Measurements from ENCODE around the gene PPFIA3.
A peak's percentile ranks its signal among the peaks of the same experiment; 100 is the strongest.
"Not testable (repeated sequence)": the region's sequence is repeated elsewhere in the genome, so short reads cannot be mapped to it uniquely, and the experiment has no call there.

PPFIA3 gene

DNA sequence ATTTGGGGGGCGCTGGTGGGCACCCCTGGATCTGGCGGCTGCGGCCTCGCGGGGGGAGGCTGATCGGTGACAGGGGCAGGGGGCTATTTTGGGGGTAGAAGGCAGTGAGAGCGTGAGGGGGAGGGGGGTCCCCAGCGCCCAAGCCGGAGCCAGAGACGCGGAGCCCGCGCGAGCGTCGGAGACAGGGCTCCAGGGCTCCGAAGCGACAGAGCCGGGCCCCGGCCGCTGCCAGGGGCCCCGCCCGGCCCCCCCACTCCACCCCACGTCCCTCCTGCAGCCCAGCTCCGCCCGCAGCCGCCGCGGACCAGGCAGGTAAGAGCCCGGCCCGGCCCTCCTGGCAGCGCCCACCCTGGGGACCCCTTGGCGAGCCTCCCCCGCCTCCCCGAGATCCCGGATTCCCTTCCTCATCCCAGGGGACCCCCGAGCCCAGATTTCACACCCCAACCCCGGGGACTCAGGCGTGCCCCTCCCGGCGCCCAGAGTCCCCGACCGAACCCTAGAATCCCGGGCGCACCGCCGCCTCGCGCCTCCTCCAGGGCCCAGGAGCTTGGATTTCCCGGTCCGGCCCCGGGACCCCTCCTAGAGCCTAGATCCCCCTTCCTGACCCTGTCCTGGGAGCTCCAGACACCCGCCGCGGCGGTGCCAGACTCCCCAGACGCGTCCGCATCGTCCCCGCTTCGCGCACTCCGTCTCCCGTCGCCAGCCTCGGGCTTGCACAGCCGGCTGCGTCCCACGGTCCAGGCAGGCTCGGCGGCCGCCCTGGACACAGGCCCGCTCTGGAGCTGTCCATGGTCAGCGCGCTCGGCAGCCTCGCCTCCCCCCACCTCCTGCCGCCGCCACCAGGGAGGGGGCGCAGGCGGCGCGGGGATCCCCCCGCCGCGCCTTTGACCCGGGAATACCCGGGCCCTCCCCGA, at the start of gene PPFIA3:
Gene PPFIA3, plus strand, starts transcription at position 134 of the 914 bp plus-strand sequence. CDS start 8,330 bp downstream, outside the sequence.
- peak; percentile 14 for DNase-seq (ENCODE audit: low spot score)
- FAIRE-seq = no peak

DNA sequence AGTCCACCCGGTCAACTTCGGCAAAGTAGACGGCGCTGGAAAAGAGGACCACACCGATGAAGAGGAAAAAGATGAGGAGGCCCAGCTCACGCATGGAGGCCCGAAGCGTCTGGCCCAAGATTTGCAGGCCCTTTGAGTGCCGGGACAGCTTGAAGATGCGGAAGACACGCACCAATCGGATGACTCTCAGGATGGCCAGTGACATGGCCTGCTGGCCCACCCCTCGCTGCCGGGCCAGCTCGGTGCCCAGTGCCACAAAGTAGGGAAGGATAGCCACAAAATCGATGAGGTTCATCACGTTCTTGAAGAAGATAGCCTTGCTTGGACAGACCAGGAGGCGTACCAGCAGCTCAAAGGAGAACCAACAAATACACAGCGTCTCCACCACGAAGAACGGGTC, 48.9 kb upstream of the PPFIA3 start:
- DNase-seq (ENCODE audit: low spot score) = no peak
- no peak for FAIRE-seq

DNA sequence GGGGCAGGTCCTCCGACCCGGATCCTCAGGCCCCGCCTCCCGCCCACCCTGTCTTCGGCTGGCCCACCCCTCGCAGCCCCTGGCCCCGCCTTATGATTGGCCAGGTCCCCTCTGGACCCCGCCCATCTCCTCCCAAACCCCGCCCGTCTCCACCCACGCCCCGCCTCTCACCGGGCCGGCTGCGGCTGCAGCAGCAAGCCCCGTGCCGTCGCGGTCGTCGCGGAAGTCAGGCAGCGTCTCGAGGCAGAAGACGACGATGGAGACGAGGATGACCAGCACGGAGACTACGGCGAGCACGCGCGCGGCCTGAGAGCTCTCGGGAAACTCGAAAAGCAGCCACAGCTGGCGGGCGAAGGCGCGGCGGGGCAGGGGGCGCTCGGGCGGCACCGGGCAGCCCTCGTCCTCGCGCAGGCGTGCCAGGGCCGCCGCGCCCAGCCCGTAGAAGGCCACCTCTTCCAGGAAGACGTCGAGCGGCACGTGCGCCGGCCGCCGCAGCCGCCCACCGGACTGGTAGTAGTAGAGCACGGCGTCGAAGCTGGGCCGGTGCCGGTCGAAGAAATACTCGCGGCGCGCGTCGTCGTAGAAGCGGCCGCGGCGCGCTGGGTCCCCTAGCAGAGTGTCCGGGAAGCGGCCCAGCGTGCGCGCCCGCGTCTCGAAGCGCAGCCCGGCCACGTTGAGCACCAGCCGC, 47.3 kb upstream of the PPFIA3 start:
- FAIRE-seq (no peak), DNase-seq (ENCODE audit: low spot score) (no peak)

DNA sequence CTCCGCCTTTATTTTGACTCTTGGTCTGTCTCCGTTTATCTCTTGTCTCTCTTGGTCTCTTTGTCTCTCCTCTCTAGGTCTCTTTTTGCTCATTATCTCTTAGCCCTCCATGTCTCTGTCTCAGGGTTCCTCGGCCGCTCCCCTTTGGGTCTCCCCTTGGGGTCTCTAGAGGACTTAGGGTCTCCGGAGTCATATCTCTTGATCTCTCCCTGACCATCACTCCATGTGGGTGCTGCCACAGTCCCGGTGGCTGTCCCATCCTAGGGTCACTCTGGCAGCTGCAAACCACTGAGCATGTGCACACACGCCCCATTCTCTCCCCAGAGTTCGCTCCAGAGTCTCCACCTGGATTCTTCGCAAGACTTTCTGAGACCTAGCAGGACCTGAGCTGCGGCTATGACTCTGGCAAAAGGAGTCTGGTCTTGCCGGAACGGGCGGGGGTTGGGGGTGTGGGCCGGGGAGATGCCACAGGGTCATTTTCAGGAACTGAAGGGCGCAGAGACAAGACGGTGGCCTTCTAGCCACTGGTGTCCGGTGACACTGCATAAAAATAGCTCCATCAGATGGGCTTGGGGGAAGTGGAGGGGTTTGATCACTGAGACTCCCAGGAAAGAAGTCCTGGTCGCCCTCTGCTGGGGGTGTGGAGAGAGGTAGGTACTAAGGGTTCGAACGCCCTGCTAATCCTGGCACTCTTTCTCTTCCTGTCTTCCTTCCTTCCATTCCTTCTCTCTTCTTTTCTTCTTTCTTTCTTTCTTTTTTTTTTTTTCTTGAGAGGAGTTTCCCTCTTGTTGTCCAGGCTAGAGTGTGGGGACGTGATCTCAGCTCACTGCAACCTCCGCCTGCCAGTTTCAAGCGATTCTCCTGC, 45.6 kb upstream of the PPFIA3 start:
- no peak for FAIRE-seq

DNA sequence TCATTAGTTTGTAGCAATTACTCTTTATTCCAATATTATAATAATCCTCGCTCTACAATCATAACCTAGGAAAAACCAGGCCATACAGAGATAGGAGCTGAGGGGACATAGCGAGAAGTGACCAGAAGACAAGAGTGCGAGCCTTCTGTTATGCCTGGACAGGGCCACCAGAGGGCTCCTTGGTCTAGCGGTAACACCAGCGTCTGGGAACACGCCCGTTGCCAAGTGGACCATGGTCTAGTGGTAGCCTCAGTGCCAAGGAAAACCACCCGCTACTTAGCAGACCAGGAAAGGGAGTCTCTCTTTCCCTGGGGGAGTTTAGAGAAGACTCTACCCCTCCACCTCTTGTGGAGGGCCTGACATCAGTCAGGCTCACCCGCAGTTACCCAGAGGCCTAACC, 44.5 kb upstream of the PPFIA3 start:
- peak; percentile 23 for DNase-seq (ENCODE audit: low spot score)
- not testable (repeated sequence) for FAIRE-seq

More for the DNA sequence above, 45.6 kb upstream of the PPFIA3 start:
- peak; percentile 21 for DNase-seq (ENCODE audit: low spot score)

DNA sequence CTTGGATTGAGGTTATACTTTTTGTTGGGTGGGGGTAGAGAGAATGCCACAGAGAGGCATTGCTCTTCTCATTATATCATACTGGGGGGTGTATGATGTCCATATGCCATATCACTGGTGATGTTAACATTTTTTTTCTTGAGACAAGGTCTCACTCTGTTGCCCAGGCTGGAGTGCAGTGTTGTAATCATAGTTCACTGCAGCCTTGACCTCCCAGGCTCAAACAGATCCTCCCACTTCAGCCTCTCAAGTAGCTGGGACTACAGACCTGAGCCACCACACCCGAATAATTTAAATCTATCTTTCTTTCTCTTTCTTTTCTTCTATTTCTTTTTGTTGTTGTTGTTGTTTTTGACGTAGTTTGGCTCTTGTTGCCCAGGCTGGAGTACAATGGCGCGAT, 39.0 kb upstream of the PPFIA3 start:
- DNase-seq (ENCODE audit: low spot score) (no peak), FAIRE-seq (no peak)

DNA sequence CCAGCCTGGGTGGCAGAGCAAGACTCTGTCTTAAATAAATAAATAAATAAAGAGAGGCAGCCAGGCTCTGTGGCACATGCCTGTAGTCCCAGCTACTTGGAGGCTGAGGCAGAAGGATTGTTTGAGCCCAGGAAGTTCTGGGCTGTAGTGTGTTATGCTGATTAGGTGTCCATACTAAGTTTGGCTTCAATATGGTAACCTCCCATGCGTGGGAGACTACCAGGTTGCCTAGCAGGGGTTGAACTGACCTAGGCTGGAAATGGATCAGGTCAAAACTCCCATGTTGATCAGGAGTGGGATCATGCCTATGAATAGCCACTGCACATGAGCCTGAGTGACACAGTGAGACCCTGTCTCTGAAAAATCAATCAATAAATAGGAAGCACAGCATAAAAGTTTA, 38.1 kb upstream of the PPFIA3 start:
- no peak for DNase-seq (ENCODE audit: low spot score)
- FAIRE-seq = no peak

DNA sequence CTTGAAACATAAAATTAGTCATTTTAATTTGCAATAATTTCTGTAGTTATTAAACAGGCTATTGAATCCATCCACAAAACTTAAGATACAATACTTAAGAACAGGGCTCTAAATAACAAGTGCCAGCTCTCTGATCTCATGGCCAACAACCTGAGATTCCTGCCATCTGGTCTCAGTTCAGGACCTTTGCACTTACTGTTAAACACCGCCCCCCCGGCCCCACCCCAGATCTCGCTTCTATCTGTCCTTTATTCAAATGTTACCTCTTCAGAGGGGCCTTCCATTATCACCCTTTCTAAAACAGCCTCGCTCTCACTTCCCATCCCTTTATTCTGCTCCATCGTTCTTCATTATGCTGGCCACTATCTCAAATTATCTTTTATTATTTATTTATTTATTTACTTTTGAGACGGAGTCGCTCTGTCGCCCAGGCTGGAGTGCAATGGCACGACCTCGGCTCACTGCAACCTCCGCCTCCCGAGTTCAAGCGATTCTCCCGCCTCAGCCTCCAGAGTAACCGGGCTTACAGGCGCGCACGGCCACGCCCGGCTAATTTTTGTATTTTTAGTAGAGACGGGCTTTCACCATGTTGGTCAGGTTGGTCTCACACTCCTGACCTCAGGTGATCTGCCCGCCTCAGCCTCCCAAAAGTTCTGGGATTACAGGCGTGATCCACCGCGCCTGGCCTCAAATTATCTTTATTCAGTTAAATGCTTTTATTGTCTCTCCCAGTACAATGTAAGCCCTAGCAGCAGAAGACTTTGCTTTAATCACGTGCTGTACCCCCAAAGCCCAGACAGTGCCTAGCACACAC, 34.9 kb upstream of the PPFIA3 start:
- no peak for FAIRE-seq
- DNase-seq (ENCODE audit: low spot score) = no peak

DNA sequence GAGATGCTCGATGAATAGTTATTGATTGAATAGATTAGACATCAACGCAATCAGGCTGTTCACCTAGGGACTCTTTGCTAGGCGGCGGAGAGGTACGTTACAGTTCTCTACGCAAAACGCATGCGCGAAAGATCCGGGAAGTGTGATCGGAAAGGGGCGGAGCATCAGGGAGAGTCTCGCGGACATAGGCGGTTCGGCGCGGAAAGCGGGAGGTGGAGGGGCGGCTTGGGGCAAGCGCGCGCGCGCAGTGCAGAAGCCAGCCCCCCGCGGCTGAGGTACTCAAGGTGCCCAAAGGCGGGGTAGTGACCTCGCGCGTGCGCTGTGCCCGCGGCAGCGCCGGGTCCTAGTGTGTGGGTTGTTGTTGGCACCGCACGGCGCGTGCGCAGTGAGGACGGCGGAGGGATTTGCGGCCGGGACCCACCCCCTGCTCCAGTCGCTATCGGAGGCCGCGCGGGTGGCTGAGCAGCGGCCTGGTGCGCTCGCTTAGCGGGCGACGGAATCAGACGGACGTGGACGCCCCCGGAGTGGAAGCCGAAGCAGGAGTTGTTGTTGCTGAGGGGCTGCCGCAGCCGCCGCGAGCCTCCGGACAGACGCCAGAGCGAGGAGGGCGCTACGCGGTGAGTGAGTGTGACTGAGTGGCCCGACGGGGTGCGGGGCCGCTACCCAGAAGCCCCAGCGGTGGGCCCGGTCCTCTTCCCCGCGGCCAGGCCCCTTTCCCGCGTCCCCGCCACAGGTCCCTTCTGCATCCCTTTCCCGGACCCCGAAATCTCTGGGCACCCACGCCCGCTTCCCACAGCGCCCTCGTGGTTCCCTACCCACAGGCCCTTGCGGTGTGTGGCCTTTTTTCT, 34.1 kb upstream of the PPFIA3 start, which contains the start of gene SNRNP70:
Gene SNRNP70, plus strand, starts transcription at position 432 of the 848 bp plus-strand sequence. CDS start 964 bp downstream, outside the sequence.
- FAIRE-seq (peak; percentile 65), DNase-seq (ENCODE audit: low spot score) (peak; percentile 96)

DNA sequence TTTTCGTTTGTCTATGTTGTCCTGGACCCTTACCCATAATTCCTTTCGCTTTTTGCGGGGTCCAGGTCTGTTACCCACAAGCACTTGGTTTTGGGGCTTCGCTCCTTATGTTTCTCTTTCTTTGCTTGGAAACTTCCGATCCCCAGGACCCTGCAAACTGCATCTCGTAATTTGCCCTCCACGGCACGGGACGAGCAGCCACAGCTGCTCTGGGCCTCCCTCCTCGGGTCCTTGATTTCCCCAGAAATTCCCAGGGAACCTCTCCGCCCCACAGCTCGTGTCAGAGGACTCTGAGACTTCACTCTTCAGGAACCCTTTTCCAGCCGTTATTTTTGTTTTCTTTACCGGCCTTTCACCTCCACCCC, 33.5 kb upstream of the PPFIA3 start:
- no peak for FAIRE-seq
- no peak for DNase-seq (ENCODE audit: low spot score)

DNA sequence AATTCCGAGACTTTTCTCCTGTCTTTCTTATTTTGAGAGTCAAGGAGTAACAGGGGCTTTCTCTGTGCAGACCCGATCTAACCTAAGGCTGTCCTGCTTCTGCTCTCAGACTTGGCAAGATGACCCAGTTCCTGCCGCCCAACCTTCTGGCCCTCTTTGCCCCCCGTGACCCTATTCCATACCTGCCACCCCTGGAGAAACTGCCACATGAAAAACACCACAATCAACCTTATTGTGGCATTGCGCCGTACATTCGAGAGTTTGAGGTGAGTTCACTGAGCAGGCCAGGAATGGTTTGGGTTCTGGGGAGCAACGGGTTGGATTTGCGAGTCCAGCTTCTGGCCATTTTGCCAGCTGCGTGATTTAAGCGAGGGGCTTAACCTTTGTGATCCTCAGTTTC, 33.0 kb upstream of the PPFIA3 start:
- FAIRE-seq (no peak), DNase-seq (ENCODE audit: low spot score) (no peak)

DNA sequence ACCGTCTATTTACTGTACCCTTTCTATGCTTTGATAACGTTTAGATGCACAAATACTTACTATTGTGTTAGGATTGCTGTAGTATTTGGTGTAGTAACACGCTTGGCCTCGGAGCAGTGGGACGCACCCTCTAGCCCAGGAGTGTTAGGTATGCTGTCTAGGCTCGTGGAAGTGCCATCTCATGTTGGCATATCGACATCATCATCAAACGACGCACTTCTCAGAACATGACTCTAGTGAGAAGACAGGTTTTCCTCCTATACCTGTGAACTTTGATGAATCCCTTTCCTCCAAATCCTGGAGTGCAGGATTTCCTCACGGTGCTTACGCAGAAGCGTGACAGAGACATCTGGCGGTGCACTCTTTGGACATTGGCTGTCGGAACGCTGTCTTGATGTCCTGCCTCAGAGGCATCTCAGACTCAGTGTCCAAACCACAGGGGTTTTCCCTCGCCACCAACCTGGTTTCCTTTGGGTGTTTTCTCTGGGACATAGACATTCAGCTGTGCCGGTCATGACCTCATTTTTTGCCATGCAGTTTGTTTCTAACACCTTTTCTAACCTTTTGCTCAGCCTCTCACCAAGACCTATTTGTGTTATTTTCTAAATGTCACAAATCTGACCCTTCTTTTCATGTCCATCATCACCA, 27.8 kb upstream of the PPFIA3 start:
- no peak for FAIRE-seq
- no peak for DNase-seq (ENCODE audit: low spot score)

DNA sequence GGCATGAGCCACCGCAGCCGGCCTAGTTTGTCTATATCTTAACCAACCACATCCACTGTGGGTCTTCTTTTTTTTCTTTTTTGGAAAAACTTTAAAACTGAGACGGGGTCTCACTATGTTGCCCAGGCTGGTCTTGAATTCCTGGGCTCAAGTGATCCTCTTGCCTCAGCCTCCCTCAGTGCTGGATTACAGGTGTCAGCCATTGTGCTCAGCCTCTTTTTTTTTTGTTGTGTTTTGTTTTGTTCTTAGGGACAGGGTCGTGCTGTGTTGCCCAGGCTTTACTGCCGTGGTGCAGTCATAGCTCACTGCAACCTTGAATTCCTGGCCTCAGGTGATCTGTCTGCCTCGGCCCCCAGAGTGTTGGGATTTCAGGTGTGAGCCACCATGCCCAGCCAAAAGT, 26.7 kb upstream of the PPFIA3 start:
- FAIRE-seq (no peak), DNase-seq (ENCODE audit: low spot score) (no peak)

DNA sequence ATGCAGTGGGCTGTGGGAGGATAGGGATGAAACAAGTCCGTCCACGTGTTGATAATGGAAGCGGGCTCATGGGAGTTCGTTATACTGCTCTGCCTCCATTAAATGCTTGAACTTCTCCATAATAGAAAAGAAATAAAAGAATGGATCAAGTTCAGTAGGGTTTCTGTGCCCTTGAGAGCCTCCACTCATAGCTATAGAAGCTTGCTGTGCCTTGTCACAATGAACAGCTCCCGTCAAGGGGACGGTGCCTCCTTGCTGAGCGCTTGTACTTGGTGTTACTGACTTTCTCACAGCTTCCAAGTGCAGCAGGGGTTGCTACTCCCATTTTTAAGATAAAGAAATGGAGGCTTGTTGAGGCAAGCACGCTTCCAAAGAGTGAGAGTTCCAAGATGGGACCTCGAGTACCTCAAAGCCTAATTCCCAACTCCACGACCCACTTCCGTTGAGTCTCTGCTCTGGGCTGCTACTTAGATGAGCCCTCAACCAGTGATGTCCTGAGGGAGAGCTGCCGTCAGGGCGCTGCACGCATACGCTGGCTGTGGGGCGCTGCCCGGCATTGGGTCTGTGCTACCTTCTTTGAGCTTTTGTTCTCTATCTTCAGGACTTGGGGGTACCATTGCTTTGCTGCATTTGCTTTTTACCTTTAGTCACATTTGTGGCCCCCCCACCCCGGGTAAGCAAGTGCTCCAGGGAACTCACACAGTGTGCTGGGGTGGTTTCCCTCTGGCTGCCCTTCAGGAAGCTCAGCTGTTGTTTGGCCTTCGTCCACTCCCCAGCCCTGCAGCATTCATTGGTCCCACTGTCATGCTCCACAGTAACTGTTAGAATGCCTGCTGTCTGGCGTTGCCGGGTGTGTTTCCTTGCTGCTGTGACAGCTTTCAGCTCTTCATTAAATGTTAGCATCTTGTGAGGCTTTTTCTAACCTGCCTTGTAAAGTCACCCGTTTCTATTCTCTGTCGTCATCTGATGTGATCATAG, 24.6 kb upstream of the PPFIA3 start:
- FAIRE-seq (no peak), DNase-seq (ENCODE audit: low spot score) (no peak)

DNA sequence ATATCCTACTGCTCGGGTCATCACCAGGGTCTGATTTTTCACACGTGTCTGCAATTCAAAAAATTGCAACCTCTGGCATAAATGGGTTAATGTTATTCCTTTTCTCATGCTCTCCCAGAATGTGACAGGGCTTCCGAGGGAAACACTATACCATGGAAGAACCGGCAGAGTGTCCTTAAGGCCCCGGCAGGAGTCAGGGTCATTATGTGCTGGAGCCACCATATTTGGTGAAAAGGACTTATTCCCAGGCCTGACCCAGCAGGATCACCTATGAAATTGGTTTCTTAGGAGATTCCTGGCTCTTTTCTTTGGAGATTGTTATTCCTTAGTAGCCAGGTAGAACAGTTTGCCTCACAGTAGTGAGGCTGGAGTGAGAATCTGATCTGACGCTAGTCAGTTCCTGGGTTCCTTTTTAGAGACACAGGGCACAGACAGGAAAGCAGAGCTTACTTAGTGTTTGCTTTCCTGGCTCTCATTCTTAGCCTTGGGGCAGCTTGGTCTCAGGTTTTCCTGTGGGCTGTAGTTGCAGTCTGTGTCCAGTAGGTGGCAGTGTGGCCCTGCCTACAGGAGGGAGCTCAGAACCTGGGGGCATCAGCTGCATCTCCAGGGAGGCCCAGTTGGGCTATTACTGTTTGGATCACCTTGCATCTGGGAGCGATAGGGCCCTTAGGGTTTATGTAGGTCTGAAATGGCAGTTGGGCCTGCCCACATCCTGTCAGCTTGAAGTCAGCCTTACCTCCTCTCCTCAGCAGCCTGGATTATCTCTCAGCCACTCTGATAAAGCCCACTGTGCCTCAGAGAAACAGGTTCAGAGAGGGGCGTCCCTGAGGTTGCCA, 21.7 kb upstream of the PPFIA3 start:
- DNase-seq (ENCODE audit: low spot score) (peak; percentile 51), FAIRE-seq (no peak)

DNA sequence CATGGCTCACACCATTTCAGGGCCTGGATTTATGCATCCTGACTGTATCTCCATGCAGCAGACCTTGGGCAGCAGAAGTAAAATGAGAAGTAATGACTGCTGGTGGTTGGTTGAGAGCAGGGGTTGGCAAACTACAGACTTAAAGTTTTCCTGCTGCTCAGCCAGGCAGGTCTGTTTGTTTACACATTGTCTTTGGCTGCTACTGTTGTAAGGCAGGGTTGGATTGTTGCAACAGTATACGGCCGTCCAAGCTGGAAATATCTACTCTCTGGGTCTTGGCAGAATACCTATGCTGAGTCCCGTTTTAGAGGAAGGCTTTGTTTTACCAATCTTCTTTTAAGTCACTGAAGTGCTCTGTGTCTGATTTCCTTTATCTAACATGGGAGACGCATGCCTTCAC, 20.5 kb upstream of the PPFIA3 start:
- DNase-seq (ENCODE audit: low spot score) = no peak
- FAIRE-seq = no peak

DNA sequence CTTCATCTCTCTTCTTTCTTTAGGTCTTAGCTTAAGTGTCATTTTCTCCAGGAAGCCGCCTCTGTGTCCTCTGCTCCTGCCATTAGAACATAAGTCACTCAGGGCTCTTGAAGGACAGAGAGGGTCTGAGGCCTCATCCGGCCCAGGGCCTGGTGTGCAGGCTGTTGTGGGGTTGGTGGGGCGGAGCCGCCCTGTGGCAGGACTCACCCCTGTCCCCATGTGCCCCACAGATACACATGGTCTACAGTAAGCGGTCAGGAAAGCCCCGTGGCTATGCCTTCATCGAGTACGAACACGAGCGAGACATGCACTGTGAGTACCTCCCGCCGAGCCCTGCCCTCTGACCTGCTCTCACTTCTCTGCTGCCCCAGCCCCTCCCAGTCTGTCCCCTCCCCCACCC, 18.2 kb upstream of the PPFIA3 start:
- FAIRE-seq (no peak), DNase-seq (ENCODE audit: low spot score) (no peak)

Measured in RCC 7860 (cell line).